ENCODE results near the gene CAMSAP3.

Gene CAMSAP3

DNA sequence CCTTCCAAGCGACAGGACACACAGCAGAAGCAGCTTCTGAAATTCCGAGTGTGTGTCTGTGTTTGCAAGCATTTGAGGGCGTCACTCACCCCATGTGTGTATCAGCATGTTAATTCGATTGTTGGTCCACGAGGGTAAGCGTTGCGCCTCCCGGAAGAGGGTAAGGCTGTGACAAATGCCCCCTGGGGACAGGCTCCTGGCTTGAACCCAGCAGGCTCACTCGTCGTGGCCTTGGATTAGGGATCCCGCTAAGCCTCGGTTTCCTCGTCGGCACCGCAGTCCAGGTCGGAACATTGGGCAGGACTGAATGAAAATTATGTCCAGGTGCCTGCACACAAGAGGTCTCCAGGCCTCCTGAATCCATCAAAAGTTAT lies 40.6 kb downstream of the CAMSAP3 start:
- TF ChIP-seq, protein P1, sequence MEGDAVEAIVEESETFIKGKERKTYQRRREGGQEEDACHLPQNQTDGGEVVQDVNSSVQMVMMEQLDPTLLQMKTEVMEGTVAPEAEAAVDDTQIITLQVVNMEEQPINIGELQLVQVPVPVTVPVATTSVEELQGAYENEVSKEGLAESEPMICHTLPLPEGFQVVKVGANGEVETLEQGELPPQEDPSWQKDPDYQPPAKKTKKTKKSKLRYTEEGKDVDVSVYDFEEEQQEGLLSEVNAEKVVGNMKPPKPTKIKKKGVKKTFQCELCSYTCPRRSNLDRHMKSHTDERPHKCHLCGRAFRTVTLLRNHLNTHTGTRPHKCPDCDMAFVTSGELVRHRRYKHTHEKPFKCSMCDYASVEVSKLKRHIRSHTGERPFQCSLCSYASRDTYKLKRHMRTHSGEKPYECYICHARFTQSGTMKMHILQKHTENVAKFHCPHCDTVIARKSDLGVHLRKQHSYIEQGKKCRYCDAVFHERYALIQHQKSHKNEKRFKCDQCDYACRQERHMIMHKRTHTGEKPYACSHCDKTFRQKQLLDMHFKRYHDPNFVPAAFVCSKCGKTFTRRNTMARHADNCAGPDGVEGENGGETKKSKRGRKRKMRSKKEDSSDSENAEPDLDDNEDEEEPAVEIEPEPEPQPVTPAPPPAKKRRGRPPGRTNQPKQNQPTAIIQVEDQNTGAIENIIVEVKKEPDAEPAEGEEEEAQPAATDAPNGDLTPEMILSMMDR (IDR thresholded peaks at IDR 0.05) = no peak
- Mint-ChIP-seq H3K4me1 (peaks cover 10% of the 10 kb centered on the region), H3K4me3 (peak overlapping the region; percentile 77), H3K9me3 (no peaks in the 10 kb centered on the region), H3K27me3 (ENCODE audit: low read depth, poor library complexity) (peaks cover 32% of the 10 kb centered on the region), H3K27ac (no peak overlapping the region), H3K36me3 (ENCODE audit: low read depth) (no peaks in the 10 kb centered on the region)
- DNase-seq = no peak

DNA sequence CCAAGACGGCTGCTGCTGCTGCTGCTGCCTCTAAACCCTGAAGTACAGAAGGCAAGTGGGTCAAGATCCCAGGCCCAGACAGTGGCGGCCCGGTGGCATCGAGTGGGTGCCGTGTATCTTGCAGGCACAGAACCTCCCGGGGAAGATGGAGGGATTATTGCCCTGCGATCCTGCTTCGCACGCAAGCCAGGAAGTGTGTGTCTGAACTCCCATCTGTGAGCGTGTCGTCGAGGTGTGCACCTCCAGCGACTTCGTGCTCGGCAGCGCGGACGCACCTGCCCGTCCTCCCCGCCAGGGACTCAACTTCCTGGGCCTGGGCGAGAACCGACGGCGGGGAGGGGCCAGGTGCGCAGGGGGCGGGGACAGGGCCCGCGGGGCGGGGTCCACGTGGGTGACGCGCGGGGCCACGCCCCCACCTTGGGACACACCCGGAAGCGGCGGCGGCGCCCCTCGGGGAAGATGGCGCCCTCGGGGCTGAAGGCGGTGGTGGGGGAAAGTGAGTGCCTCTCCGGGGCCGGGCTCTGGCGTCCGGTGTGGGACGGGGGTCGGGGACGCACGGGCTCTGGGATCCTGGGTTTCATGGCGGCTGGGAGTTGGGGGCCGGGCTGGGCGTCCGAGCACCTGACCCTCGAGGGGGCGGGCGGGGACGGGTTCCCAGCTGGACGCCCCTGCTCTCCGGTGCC lies 41.2 kb downstream of the CAMSAP3 start, which contains the start of gene STXBP2:
TSS of gene STXBP2 (plus strand) at position 420 of the 683 bp plus-strand sequence. CDS start at position 460, 40 bp downstream.
- peaks cover 10% of the 10 kb centered on the region for H3K4me1 Mint-ChIP-seq
- DNase-seq = peak; percentile 83
- no peak within 1 kb of the TSS for H3K27ac Mint-ChIP-seq
- peak within 1 kb of the TSS; percentile 77 for H3K4me3 Mint-ChIP-seq
- H3K27me3 Mint-ChIP-seq (ENCODE audit: low read depth, poor library complexity) = peaks cover 32% of the 10 kb centered on the region
- no peaks in the 10 kb centered on the region for H3K9me3 Mint-ChIP-seq
- TF ChIP-seq, protein P1 (IDR thresholded peaks at IDR 0.05) = no peak
- no peaks in the 10 kb centered on the region for H3K36me3 Mint-ChIP-seq (ENCODE audit: low read depth)

GRCh38 chr19:7637374-7638256 lies 42.0 kb downstream of the CAMSAP3 start:
- TF ChIP-seq, protein P1 (IDR thresholded peaks at IDR 0.05) = no peak
- DNase-seq = no peak
- no peaks in the 10 kb centered on the region for H3K9me3 Mint-ChIP-seq
- no peaks in the 10 kb centered on the region for H3K36me3 Mint-ChIP-seq (ENCODE audit: low read depth)
- no peak overlapping the region for H3K27ac Mint-ChIP-seq
- peaks cover 32% of the 10 kb centered on the region for H3K27me3 Mint-ChIP-seq (ENCODE audit: low read depth, poor library complexity)
- H3K4me3 Mint-ChIP-seq = peak overlapping the region; percentile 77
- peaks cover 10% of the 10 kb centered on the region for H3K4me1 Mint-ChIP-seq

- TF ChIP-seq, protein P1 (IDR thresholded peaks at IDR 0.05) = no peak
- Mint-ChIP-seq H3K27me3 (ENCODE audit: low read depth, poor library complexity) (peaks cover 32% of the 10 kb centered on the region), H3K36me3 (ENCODE audit: low read depth) (no peaks in the 10 kb centered on the region), H3K4me1 (peaks cover 10% of the 10 kb centered on the region), H3K9me3 (no peaks in the 10 kb centered on the region), H3K4me3 (peak overlapping the region; percentile 63), H3K27ac (peak overlapping the region; percentile 71)
- no peak for DNase-seq
These were observed 43.3 kb downstream of the CAMSAP3 start for GRCh38 chr19:7638802-7639465.

GRCh38 chr19:7639863-7640348 lies 44.2 kb downstream of the CAMSAP3 start:
- H3K4me1 Mint-ChIP-seq = peaks cover 10% of the 10 kb centered on the region
- TF ChIP-seq, protein P1 (IDR thresholded peaks at IDR 0.05) = no peak

More at GRCh38 chr19:7639863-7640348, 44.2 kb downstream of the CAMSAP3 start:
- no peak for DNase-seq
- Mint-ChIP-seq H3K27ac (no peak overlapping the region), H3K27me3 (ENCODE audit: low read depth, poor library complexity) (peaks cover 32% of the 10 kb centered on the region), H3K9me3 (no peaks in the 10 kb centered on the region), H3K36me3 (ENCODE audit: low read depth) (no peaks in the 10 kb centered on the region), H3K4me3 (peak overlapping the region; percentile 50)

All from nephron progenitor cell (in vitro differentiated cells).